Prostate gland (tissue), 2 donors: ENCODE data around the gene SLC6A20. TPM values are rescaled to one million over a fixed set of nuclear protein-coding genes. Genes with fewer than 3 reads are reported as not detected.

Experiments used
- DNase-seq: peaks from one replicate; pipeline ENCODE4 v3.0.0-alpha.2; 2019; ENCODE audit warnings: low spot score
- H3K27ac ChIP-seq, 2 donors: fragments of 200-600 bp; sonication (generic); 2 replicates each; pipeline ENCODE4 v1.5.1; 2017 to 2019
- H3K27me3 ChIP-seq: fragments of 200-600 bp; sonication (generic); replicated peaks from 2 replicates; pipeline ENCODE4 v1.5.1; 2019; ENCODE audit not compliant: insufficient read depth
- H3K36me3 ChIP-seq, 2 donors: fragments of 200-600 bp; sonication (generic); 1 replicate in 1 of 2; 2 replicates in 1 of 2; pipeline versions ENCODE4 v1.5.1 to v1.8.1; 2017 to 2019
- H3K4me1 ChIP-seq: fragments of 200-600 bp; sonication (generic); replicated peaks from 2 replicates; pipeline ENCODE4 v1.5.1; 2019
- H3K4me3 ChIP-seq, 2 donors: fragments of 200-600 bp; sonication (generic); 2 replicates each; pipeline ENCODE4 v1.5.1; 2017 to 2019
- H3K9me3 ChIP-seq: fragments of 200-600 bp; sonication (generic); 2 replicates; pipeline ENCODE4 v1.5.1; 2017
- POLR2A ChIP-seq: fragments of 450-650 bp; IDR thresholded peaks from one replicate; pipeline ENCODE4 v1.6.1; 2016; ENCODE audit warnings: antibody characterized with exemption, mild to moderate bottlenecking
- POLR2AphosphoS5 ChIP-seq: sonication (generic); formaldehyde crosslinking; IDR thresholded peaks from one replicate; pipeline ENCODE4 v1.6.1; 2017; ENCODE audit warnings: antibody characterized with exemption
- WGBS: methylation state at CpG from one replicate; pipeline ENCODE4 v1.1.5; 2018; 5-methylcytosine and 5-hydroxymethylcytosine counted together
- intact Hi-C: fragments of 100-400 bp; cut with DNase I; formaldehyde crosslinking; loops from one replicate; pipeline ENCODE4 v1.14.2; 2022
- total RNA-seq, 2 donors: library from RNA; depleted of rRNA; stranded (reverse); fragments of >200 nt; gene quantifications; one replicate each; pipeline ENCODE4 v1.1.0, GENCODE V29; 2016
- TF ChIP-seq, protein P1 (sequence below), 4 experiments: fragments of 200-600 bp in 2 of 4; fragments of 450-650 bp in 2 of 4; sonication (generic) in 2 of 4; IDR thresholded peaks; 1 replicate in 3 of 4; 2 replicates in 1 of 4; pipeline ENCODE4 v1.5.1; 2016 to 2019; ENCODE audit warnings: antibody characterized with exemption in 4 of 4, mild to moderate bottlenecking in 2 of 4, moderate library complexity in 2 of 4

SLC6A20 gene, protein sequence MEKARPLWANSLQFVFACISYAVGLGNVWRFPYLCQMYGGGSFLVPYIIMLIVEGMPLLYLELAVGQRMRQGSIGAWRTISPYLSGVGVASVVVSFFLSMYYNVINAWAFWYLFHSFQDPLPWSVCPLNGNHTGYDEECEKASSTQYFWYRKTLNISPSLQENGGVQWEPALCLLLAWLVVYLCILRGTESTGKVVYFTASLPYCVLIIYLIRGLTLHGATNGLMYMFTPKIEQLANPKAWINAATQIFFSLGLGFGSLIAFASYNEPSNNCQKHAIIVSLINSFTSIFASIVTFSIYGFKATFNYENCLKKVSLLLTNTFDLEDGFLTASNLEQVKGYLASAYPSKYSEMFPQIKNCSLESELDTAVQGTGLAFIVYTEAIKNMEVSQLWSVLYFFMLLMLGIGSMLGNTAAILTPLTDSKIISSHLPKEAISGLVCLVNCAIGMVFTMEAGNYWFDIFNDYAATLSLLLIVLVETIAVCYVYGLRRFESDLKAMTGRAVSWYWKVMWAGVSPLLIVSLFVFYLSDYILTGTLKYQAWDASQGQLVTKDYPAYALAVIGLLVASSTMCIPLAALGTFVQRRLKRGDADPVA
- 1 to 10 TPM in 1 of 2 donors, not detected in 1; 1.6 TPM for total RNA-seq

- H3K27ac ChIP-seq = no peak within 1 kb of the TSS
- no peaks in the 10 kb centered on the region for H3K27me3 ChIP-seq
- no peaks in the 10 kb centered on the region for H3K36me3 ChIP-seq
- peak within 1 kb of the TSS; percentile 26 to 28 for H3K4me3 ChIP-seq
- WGBS = 3% methylated on average over 41 of the region's 91 CpGs
- intact Hi-C loops = no loop called here
- no peak for DNase-seq
- H3K4me1 ChIP-seq = peaks cover 5% of the 10 kb centered on the region
- TF ChIP-seq POLR2A = no peak
- no peak for TF ChIP-seq POLR2AphosphoS5
- TF ChIP-seq, protein P1, sequence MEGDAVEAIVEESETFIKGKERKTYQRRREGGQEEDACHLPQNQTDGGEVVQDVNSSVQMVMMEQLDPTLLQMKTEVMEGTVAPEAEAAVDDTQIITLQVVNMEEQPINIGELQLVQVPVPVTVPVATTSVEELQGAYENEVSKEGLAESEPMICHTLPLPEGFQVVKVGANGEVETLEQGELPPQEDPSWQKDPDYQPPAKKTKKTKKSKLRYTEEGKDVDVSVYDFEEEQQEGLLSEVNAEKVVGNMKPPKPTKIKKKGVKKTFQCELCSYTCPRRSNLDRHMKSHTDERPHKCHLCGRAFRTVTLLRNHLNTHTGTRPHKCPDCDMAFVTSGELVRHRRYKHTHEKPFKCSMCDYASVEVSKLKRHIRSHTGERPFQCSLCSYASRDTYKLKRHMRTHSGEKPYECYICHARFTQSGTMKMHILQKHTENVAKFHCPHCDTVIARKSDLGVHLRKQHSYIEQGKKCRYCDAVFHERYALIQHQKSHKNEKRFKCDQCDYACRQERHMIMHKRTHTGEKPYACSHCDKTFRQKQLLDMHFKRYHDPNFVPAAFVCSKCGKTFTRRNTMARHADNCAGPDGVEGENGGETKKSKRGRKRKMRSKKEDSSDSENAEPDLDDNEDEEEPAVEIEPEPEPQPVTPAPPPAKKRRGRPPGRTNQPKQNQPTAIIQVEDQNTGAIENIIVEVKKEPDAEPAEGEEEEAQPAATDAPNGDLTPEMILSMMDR (IDR thresholded peaks at IDR 0.05) = no peak
- H3K9me3 ChIP-seq = no peaks in the 10 kb centered on the region
Measured at GRCh38 chr3:45795882-45796765, at the start of gene SLC6A20. Gene SLC6A20, minus strand, starts transcription at chr3:45796536. Its CDS starts 117 bp downstream, at chr3:45796419.

- TF ChIP-seq POLR2A = no peak
- TF ChIP-seq, protein P1 (IDR thresholded peaks at IDR 0.05) = no peak
- no peak for TF ChIP-seq POLR2AphosphoS5
- Histone ChIP-seq H3K27ac (no peak overlapping the region), H3K9me3 (no peaks in the 10 kb centered on the region), H3K4me1 (no peaks in the 10 kb centered on the region), H3K36me3 (no peaks in the 10 kb centered on the region), H3K27me3 (no peaks in the 10 kb centered on the region), H3K4me3 (no peak overlapping the region)
- no peak for DNase-seq
- WGBS = 100% methylated on average over 1 of the region's 1 CpG
- intact Hi-C loops = no loop called here
Measured at GRCh38 chr3:45844616-45845015, 48.3 kb upstream of the SLC6A20 start.

- no peak for DNase-seq
- H3K36me3 ChIP-seq = no peaks in the 10 kb centered on the region
- intact Hi-C loops = no loop called here
- H3K4me3 ChIP-seq = no peak overlapping the region
- H3K4me1 ChIP-seq = no peaks in the 10 kb centered on the region
- no peaks in the 10 kb centered on the region for H3K27me3 ChIP-seq
- H3K27ac ChIP-seq = no peak overlapping the region
- no peak for TF ChIP-seq POLR2A
- no peak for TF ChIP-seq POLR2AphosphoS5
- TF ChIP-seq, protein P1 (IDR thresholded peaks at IDR 0.05) = no peak
- H3K9me3 ChIP-seq = no peaks in the 10 kb centered on the region
- 64% methylated on average over 9 of the region's 9 CpGs for WGBS
Measured at GRCh38 chr3:45842851-45843625, 46.7 kb upstream of the SLC6A20 start.

DNA sequence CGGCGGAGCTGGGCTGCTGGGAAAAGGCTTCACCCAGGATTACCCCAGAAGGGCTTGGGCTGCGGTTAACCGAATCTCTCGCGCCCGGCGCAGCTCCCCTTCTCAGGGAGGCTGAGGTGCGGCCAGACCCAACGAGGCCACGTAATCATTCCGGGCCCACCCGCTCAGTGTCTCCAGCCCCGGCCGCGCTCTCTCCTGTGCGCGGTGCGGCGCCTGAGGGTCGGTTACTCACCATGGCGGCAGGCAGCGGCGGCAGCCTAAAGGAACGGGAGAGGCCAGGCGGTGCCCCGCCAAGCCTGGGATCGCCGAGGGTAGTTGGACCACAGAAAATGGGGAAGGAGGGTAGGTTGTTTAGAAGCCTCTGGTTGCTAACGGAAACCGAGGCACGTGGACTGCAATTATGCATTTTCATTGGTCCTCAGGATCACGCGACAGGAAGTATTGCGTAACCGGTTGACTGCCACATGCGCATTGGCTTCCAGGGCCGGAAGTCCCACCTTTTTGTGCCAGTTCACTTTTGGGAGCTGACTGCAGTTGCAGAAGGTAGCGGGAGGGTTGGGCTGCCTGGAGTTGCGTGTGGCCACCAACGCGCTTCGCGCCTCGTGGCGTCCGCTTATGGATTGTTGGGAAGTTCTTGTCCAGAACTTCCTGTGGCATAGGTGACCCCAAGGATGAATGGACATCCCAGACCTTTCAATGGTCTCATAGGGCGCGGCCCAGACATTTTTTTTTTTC lies 45.6 kb upstream of the SLC6A20 start, which contains the start of gene LZTFL1:
Gene LZTFL1 (minus strand): TSS at position 363 of the 735 bp plus-strand sequence. CDS start 128 bp downstream, at position 235.
- intact Hi-C loops = no loop called here
- peak; percentile 97 for TF ChIP-seq POLR2AphosphoS5
- no peak for TF ChIP-seq POLR2A

More for the DNA sequence above, 45.6 kb upstream of the SLC6A20 start, which contains the start of gene LZTFL1:
- H3K27me3 ChIP-seq = no peaks in the 10 kb centered on the region
- peak within 1 kb of the TSS in 1 of 2 donors; percentile 31 for H3K27ac ChIP-seq
- H3K4me1 ChIP-seq = no peaks in the 10 kb centered on the region
- WGBS = 3% methylated on average over 49 of the region's 49 CpGs
- H3K36me3 ChIP-seq = no peaks in the 10 kb centered on the region
- H3K9me3 ChIP-seq = no peaks in the 10 kb centered on the region
- DNase-seq = peak; percentile 89
- H3K4me3 ChIP-seq = peak within 1 kb of the TSS; percentile 72 to 77
